Esophagus (tissue), 2 donors: ENCODE measurements around the gene ASPSCR1. TPM values are rescaled to one million over a fixed set of nuclear protein-coding genes. Genes with fewer than 3 reads are reported as not detected.
"Not testable (repeated sequence)": the region's sequence is repeated elsewhere in the genome, so short reads cannot be mapped to it uniquely, and the experiment has no call there.

Source experiments
- H3K27ac ChIP-seq, 2 donors: one replicate each; pipeline ENCODE4 v1.5.1; 2013; ENCODE audit warnings: low read depth in 2 of 2, mild to moderate bottlenecking in 2 of 2, inconsistent platforms in 1 of 2, low read length in 1 of 2, moderate library complexity in 1 of 2
- H3K27me3 ChIP-seq, 2 donors: one replicate each; pipeline ENCODE4 v1.6.1; 2013; ENCODE audit warnings: low read length in 2 of 2, control low read depth in 1 of 2, mild to moderate bottlenecking in 1 of 2; ENCODE audit not compliant: insufficient read depth in 2 of 2, control insufficient read depth in 1 of 2
- H3K36me3 ChIP-seq, 2 donors: one replicate each; pipeline ENCODE4 v1.6.1; 2013; ENCODE audit warnings: low read length in 1 of 2; ENCODE audit not compliant: control insufficient read depth in 2 of 2, insufficient read depth in 2 of 2
- H3K4me1 ChIP-seq, 2 donors: one replicate each; pipeline ENCODE4 v1.6.1; 2013; ENCODE audit warnings: low read length in 1 of 2; ENCODE audit not compliant: control insufficient read depth in 2 of 2, insufficient read depth in 2 of 2
- H3K4me3 ChIP-seq, 2 donors: one replicate each; pipeline ENCODE4 v1.5.1; 2013; ENCODE audit warnings: low read length in 2 of 2, mild to moderate bottlenecking in 2 of 2, low read depth in 1 of 2, moderate library complexity in 1 of 2
- H3K9me3 ChIP-seq, 2 donors: one replicate each; pipeline ENCODE4 v1.6.1; 2013; ENCODE audit warnings: mild to moderate bottlenecking in 2 of 2, low read depth in 1 of 2, low read length in 1 of 2, moderate library complexity in 1 of 2; ENCODE audit not compliant: control insufficient read depth in 2 of 2, insufficient read depth in 1 of 2
- WGBS, 2 donors: extraction: QIAGEN DNeasy Blood & Tissue Kit; methylation state at CpG; one replicate each; pipeline ENCODE4 v1.1.7; 2013; 5-methylcytosine and 5-hydroxymethylcytosine counted together
- polyA plus RNA-seq, 2 donors: library from polyadenylated mRNA; stranded (reverse); fragments of 200-250 nt; gene quantifications; one replicate each; pipeline ENCODE4 v1.2.3, GENCODE V29; 2013
- donor health status: healthy with polysubstance abuse.
- donor health status: Bipolar disorder and iron deficiency.

ASPSCR1 gene
- polyA plus RNA-seq, 2 donors = 19.1 to 29.8 TPM

DNA sequence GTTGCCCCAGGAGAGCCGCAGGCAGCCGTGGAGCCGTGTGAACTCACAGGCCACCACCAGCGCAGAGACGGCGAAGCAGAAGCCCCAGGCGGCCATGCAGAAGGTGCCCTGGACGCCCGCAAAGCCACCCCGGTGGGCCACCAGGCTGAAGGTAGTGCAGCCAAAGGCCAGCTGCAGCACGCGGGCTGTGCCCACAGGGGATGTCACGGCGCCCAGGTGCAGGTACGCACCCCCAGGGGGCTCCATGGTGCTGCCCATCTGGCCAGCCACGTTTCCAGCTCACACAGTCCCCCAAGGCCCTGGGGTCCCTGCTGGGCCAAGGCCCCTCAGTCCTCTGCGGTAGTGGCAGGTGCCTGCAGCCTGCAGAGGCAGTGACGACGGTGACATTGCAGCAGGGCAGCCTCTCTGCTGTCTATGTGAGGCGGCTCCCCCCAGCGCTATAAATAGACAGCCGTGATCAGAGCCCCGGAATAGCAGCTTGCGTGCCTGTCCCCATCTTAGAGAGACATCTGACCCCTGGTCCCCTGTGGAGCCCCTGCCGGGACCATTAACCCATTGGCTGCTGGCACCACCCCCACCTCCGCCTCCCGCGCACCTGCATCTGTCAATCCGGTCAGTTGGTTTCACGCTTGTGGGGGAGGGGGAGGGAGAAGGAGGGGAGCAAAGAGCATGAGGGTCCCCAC is 35.8 kb upstream of the ASPSCR1 start:
- no peak overlapping the region for H3K4me3 ChIP-seq
- H3K36me3 ChIP-seq = no peaks in the 10 kb centered on the region
- peaks cover 0 to 9% of the 10 kb centered on the region in 2 donors for H3K4me1 ChIP-seq
- WGBS, 2 donors = 37 to 42% methylated on average over 30 of the region's 30 CpGs
- no peak overlapping the region for H3K27ac ChIP-seq
- H3K9me3 ChIP-seq = no peaks in the 10 kb centered on the region
- H3K27me3 ChIP-seq = no peaks in the 10 kb centered on the region

DNA sequence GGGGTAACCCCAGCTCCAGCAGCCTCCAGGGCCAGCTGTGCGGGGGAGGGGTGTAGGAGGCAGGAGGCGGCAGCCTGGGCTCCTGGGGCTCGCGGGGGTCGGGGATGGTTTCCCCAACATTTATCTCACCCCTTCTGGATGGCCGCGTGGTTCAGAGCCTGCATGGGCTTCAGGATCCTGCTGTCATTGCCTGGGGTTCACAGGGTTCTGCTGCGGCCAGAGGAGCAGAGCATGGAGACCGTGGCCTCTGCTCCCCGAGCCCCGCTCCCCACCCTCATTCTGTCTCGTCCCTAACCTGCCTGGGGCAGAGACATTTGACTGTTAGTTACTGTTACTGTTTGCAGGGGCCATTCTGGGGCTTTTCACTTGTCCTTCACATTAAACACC is 35.3 kb upstream of the ASPSCR1 start:
- no peaks in the 10 kb centered on the region for H3K27me3 ChIP-seq

DNA sequence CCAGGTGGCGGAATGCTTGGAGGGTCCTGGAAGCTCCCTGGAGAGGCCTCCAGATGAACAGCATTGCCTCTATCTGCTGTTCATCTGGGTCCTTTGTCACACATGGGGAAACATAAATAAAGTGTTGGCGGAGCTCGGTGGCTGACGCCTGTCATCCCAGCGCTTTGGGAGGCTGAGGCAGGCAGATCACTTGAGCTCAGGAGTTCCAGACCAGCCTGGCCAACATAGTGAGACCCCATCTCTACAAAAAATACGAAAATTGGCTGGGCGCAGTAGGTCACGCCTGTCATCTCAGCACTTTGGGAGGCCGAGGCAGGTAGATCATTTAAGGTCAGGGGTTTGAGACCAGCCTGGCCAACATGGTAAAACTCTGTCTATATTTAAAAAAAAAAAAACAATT is 32.6 kb upstream of the ASPSCR1 start:
- 88 to 89% methylated on average over 9 of the region's 9 CpGs for WGBS, 2 donors
- Histone ChIP-seq H3K4me1 (peaks cover 0 to 4% of the 10 kb centered on the region in 2 donors), H3K27me3 (no peaks in the 10 kb centered on the region), H3K4me3 (no peak overlapping the region), H3K27ac (no peak overlapping the region), H3K9me3 (no peaks in the 10 kb centered on the region), H3K36me3 (no peaks in the 10 kb centered on the region)

More for the DNA sequence above, 35.3 kb upstream of the ASPSCR1 start:
- WGBS, 2 donors = 35 to 50% methylated on average over 11 to 12 of the region's 12 CpGs
- H3K9me3 ChIP-seq = no peaks in the 10 kb centered on the region
- no peak overlapping the region for H3K27ac ChIP-seq
- no peak overlapping the region for H3K4me3 ChIP-seq
- H3K4me1 ChIP-seq = peaks cover 0 to 7% of the 10 kb centered on the region in 2 donors
- no peaks in the 10 kb centered on the region for H3K36me3 ChIP-seq

DNA sequence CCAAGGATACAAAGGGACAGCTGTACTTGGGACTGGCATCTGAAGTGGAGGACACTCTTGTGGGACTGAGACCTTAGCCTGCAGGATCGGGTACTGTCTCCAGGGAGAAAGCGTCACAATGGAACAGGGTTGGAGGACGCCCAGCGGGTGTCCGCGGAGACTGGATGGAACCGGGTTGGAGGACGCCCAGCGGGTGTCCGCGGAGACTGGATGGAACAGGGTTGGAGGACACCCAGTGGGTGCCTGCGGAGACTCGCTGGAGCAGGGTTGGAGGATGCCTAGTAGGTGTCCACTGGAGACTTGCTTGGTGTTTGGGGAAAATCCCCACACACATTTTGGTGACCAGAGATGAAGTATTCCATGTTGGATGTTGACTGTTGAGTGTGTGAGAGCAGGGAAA is 30.2 kb upstream of the ASPSCR1 start, which contains the start of gene MYADML2:
Gene MYADML2, minus strand, starts transcription at position 45 of the 400 bp plus-strand sequence. CDS start 5,492 bp downstream, outside the sequence.
- H3K36me3 ChIP-seq = no peaks in the 10 kb centered on the region
- H3K27ac ChIP-seq = peak within 1 kb of the TSS in 1 of 2 donors; percentile 11
- peaks cover 0 to 3% of the 10 kb centered on the region in 2 donors for H3K4me1 ChIP-seq
- no peak within 1 kb of the TSS for H3K4me3 ChIP-seq
- H3K9me3 ChIP-seq = no peaks in the 10 kb centered on the region
- 81 to 90% methylated on average over 12 to 13 of the region's 13 CpGs for WGBS, 2 donors
- H3K27me3 ChIP-seq = no peaks in the 10 kb centered on the region

DNA sequence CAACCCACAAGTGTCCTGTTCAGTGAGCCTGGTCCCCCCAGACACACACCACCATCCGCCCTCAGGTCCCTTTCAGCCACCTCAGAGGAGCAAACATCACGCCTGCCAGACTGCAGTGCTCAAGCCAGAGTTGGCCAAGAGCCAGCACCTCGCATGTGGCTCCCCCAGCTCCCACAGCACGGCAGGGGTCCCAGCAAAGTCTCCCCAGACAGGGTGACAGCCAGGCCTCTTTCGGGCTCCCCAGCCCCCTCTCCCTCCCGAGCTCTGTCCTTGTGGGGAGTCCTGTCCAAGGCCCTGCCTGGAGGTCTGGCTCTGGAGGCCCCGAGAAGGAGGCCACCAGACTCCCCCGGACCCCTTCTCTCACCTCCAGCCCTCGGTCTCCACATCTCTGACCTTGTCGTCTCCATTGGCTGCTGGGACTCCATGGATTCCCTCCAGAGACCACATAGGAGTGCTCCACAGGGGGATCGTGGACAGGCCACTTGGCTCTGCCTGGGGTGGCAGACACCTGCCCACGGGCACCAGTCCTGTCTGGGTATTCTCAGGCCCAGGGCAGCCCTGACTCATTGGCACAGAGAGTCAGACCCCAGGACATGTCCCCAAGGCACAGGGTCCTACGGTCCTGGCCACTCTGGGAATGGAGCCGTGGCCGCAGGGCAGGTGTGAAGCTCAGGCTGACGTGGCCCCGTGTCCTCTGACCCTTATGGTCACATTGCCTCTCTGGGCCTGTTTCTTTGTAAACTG is 28.6 kb upstream of the ASPSCR1 start:
- no peaks in the 10 kb centered on the region for H3K9me3 ChIP-seq
- no peak overlapping the region for H3K27ac ChIP-seq
- no peak overlapping the region for H3K4me3 ChIP-seq
- H3K27me3 ChIP-seq = no peaks in the 10 kb centered on the region
- WGBS, 2 donors = 82% methylated on average over 17 of the region's 17 CpGs
- H3K36me3 ChIP-seq = no peaks in the 10 kb centered on the region
- peaks cover 0 to 3% of the 10 kb centered on the region in 2 donors for H3K4me1 ChIP-seq

DNA sequence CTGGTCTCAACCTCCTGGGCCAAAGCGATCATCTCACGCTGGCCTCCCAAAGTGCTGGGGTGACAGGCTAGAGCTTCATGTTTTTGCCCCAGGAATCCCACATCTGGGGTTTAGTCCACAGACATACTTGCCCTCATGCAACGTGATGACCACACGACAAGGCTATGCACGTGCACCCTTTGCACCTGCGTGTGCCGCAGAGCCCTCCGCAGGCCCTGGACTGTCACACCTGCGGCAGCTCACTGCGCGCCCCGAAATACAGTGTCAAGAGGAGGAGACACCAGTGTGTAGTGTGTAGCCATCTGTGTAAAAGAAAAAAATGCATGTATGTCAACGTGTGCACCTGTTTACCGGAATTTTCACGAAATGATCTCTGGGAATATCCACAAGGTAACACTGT is 26.9 kb upstream of the ASPSCR1 start:
- no peaks in the 10 kb centered on the region for H3K9me3 ChIP-seq
- H3K27ac ChIP-seq = no peak overlapping the region
- WGBS, 2 donors = 82 to 83% methylated on average over 15 of the region's 15 CpGs
- no peaks in the 10 kb centered on the region for H3K27me3 ChIP-seq
- H3K4me3 ChIP-seq = no peak overlapping the region
- no peaks in the 10 kb centered on the region for H3K36me3 ChIP-seq
- peaks cover 0 to 3% of the 10 kb centered on the region in 2 donors for H3K4me1 ChIP-seq

DNA sequence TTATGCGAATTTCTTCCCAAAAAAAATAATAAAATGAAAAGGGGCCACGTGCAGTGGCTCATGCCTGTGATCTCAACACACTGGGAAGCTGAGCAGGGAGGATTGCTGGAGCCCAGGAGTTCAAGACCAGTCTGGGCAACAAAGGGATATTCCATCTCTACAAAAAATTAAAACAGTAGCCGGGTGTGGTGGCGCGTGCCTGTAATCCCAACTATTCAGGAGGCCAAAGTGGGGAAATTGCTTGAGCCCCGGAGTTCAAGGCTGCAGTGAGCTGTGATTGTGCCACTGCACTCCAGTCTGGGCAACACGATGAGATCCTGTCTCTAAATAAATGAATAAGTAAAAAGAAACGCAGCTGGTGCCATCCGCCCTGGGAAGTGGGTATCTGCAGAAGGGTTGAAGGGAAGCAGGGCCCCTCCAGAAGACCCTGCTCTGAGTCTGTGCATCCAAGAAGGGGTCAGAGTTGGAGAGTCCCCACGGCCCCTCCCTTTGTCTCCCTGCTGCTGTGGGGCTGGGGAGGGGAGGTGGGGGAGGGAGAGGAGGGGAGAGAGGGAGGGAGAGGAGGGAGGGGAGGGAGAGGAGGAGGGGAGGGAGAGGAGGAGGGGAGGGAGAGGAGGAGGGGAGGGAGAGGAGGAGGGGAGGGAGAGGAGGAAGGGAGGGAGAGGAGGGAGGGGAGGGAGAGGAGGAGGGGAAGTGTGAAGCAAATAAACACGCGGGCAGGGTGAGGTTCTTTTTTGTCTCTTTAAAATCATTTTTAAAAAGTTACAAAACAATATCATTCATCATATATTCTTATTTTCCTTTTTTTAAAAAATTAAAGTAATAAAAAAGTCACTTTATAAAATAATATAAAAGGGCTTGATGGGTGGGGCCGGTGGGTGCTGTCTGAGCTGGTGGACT is 25.4 kb upstream of the ASPSCR1 start:
- H3K27ac ChIP-seq = no peak overlapping the region
- H3K4me1 ChIP-seq = peaks cover 0 to 2% of the 10 kb centered on the region in 2 donors
- no peaks in the 10 kb centered on the region for H3K9me3 ChIP-seq
- H3K36me3 ChIP-seq = no peaks in the 10 kb centered on the region
- WGBS, 2 donors = 46 to 55% methylated on average over 12 to 13 of the region's 13 CpGs
- no peaks in the 10 kb centered on the region for H3K27me3 ChIP-seq
- no peak overlapping the region for H3K4me3 ChIP-seq

DNA sequence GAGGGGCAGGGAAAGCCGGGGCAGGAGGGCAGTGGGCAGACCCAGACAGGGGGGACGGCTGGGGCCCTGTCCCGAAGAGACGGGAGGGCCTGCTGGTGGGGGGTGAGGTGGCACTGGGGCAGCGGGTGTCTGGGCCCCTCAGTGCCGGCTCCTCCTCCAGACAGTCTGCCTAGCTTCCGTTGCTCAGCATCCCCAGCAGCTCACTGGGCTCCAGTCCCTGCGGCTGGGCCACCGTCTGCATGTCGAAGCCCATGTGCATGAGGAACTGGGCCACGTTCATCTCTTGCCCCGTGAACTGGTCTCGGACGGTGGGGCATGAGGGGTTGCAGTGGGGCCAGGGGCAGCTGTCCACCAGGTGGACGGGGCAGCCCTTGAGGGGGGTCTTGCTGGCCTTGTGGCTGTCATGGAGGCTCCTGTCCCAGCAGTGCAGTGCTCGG is 24.6 kb upstream of the ASPSCR1 start:
- H3K27ac ChIP-seq = no peak overlapping the region
- no peaks in the 10 kb centered on the region for H3K4me1 ChIP-seq
- H3K4me3 ChIP-seq = no peak overlapping the region
- no peaks in the 10 kb centered on the region for H3K9me3 ChIP-seq
- no peaks in the 10 kb centered on the region for H3K36me3 ChIP-seq
- H3K27me3 ChIP-seq = no peaks in the 10 kb centered on the region
- WGBS, 2 donors = 71% methylated on average over 15 to 16 of the region's 16 CpGs

DNA sequence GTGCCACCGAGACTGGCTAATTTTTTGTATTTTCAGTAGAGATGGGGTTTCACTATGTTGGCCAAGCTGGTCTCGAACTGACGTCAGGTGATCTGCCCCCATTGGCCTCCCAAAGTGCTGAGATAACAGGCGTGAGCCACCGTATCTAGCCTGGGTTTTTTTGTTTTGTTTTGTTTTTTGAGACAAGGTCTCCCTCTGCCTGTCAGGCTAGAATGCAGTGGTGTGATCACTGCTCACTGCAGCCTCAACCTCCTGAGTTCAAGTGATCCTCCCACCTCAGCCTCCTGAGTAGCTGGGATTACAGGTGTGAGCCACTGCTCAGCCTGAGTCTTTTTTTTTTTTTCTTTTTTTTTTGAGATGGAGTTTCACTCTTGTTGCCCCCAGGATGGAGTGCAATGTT is 24.0 kb upstream of the ASPSCR1 start:
- not testable (repeated sequence) for H3K27me3 ChIP-seq, H3K4me3 ChIP-seq, H3K9me3 ChIP-seq, H3K27ac ChIP-seq, H3K4me1 ChIP-seq, H3K36me3 ChIP-seq
- 77 to 82% methylated on average over 5 of the region's 5 CpGs for WGBS, 2 donors
